ENCODE results near the gene CLIC4.
A peak's percentile ranks its signal among the peaks of the same experiment; 100 is the strongest.
"Not testable (repeated sequence)": the region's sequence is repeated elsewhere in the genome, so short reads cannot be mapped to it uniquely, and the experiment has no call there.

CLIC4 gene

DNA sequence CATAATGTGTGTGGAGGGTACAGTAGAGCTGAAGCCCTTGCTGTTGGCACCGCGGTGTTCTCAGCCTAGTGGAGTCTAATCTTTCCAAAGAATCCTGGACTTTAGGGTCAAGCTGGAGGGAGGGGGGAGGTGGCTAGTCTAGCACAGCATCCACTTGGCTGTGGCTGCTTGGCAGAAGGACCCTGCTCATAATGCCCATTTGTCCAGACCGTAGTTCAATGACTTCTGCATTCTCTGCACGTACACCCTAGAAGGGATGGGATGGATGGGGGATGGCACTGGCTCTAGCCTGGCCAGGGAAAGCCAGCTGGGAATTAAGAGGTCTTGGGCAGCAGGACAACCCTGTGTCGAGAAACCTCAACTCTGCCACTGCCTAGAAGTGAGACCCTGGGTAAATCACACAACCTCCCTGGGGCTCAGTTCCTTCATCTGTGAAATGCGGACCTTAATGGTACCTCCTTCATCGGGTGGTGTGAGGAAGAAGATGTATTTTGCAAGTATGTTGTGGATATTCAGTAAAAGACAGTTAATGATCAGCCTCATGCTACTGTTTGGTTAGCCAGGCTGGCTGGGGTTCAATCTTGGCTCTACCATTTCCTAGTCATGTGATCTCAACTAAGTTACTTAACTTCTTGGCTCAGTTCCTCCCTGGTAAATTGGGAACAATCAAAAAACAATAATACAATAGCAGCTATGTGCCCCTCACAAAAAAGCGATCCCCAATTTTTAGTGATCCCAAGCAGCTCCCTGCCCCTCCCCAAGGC lies 27.2 kb upstream of the CLIC4 start:
- no peak for DNase-seq (ENCODE audit: low spot score)

DNA sequence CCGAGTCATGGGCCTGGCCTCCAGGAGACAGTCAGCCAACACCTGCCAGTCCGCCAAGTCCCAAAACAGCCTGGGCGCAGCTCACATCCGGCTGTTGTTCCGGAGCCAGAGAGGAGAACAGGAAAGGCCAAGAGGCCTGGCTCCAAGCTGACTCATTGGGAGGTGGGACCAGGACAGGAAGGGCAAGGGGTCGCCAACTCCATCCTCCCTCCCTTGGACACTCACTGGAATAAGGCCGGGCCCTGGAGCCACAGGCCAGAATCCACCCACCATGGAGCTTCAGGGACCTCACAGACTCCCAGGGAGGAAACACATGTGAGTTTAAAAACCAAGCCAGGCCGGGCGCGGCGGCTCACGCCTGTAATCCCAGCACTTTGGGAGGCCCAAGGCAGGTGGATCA lies 25.1 kb upstream of the CLIC4 start:
- no peak for DNase-seq (ENCODE audit: low spot score)

DNA sequence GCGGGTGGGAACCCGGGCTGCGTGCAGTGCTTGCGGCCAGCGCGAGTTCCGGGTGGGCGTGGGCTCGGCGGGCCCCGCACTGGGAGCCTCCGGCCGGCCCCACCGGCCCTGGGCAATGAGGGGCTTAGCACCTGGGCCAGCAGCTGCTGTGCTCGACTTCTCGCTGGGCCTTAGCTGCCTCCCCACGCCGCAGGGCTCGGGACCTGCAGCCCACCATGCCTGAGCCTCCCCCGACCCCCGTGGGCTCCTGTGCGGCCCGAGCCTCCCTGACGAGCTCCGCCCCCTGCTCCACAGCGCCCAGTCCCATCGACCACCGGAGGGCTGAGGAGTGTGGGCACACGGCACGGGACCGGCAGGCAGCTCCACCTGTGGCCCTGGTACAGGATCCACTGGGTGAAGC lies 23.7 kb upstream of the CLIC4 start:
- DNase-seq (ENCODE audit: low spot score) = no peak

DNA sequence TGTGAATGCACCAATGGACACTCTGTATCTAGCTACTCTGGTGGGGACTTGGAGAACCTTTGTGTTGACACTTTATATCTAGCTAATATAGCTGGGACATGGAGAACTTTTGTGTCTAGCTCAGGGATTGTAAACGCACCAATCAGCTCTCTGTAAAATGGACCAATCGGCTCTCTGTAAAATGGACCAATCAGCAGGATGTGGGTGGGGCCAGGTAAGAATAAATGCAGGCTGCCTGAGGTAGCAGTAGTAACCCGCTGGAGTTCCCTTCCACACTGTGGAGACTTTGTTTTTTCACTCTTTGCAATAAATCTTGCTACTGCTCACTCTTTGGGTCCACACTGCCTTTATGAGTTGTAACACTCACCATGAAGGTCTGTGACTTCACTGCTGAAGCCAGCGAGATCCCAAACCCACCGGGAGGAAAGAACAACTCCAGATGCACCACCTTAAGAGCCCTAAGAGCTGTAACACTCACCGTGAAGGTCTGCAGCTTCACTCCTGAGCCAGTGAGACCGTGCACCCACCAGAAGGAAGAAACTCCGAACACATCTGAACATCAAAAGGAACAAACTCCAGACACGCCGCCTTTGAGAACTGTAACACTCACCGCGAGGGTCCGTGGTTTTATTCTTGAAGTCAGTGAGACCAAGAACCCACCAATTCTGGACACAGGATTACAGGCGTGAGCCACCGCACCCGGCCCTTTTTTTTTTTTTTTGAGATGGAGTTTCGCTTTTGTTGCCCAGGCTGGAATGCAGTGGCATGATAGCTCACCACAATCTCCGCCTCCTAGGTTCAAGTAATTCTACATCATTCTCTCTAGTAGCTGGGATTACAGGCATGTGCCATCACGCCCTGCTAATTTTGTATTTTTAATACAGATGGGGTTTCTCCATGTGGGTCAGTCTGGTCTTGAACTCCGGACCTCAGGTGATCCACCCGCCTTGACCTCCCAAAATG lies 22.9 kb upstream of the CLIC4 start:
- DNase-seq (ENCODE audit: low spot score) = not testable (repeated sequence)

DNA sequence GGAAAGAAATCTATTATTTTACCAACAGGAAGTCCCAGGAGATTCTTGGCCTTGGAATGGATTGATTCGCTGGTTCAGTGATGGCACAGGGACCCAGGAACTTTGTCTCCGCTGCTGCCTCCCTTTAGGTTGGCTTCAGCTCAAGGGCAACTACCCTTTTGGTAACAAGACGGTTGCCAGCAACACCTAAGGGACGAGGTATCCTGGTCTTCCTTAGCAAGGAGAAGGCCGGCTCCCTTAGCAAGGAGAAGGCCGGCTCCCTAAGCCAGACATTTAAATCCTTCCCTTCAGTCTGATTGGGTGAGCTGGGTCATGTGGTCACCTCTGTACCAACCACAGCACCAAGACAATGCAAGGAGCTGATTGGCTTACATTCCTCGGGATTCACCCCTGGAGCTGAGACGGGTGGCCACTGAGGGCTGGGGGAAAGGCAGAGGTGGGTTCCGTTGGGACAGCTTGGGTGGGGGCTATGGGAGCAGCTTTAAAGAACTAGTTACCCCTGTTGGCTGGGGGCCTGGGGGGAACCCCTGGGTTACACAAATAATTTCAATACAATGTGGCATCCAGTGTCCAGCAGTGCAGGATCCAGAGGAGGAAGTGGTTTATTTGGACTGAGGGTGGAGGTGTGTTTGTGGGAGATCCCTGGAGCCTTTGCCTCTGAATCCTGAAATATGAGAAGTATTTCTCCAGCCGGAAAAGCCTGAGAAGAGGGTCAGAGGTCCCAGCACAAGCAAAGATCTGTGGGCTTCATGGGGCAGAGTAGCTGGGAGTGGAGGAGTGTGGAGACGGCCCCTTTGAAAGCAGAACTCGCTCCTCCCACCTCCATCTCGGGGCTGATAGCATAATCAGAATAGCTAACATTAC lies 20.7 kb upstream of the CLIC4 start:
- no peak for DNase-seq (ENCODE audit: low spot score)

DNA sequence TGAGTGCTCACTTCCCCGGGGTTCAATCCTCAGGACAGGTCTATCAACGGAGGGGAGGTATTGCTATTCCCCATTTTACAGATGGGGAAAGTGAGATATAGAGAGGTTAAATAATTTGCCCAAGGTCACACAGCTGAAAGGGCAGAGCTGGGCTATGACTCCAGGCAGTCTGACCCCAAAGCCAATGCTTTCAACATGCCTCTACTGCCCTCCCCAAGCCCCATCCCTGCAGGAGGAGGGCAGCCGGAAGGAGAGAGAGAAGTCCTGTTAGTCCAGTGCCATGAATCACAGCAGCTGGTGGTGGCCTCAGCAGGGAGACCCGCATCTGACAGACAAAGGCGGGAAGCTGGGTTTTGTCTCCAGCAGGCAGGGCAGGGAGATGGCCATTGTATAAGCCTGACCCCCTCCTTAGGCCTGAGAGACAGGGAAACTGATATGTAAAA lies 20.0 kb upstream of the CLIC4 start:
- DNase-seq (ENCODE audit: low spot score) = no peak

DNA sequence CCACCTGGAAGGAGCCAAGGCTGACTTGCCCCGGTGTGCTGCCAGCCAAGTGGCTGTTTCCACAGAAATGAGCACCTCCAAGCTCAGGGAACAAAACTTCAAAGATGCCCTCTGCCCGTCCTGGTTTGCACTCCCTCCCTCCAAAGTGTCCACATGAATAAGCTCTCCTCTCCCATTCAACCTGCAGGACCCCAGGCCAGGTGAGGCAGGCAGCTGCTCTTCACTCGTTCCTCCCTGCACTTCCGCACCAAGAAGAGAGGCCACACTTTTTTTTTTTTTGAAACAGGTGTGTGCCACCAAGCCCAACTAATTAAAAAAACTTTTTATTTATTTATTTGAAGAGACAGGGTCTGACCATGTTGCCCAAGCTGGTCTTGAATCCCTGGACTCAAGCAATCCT lies 18.5 kb upstream of the CLIC4 start:
- no peak for DNase-seq (ENCODE audit: low spot score)

DNA sequence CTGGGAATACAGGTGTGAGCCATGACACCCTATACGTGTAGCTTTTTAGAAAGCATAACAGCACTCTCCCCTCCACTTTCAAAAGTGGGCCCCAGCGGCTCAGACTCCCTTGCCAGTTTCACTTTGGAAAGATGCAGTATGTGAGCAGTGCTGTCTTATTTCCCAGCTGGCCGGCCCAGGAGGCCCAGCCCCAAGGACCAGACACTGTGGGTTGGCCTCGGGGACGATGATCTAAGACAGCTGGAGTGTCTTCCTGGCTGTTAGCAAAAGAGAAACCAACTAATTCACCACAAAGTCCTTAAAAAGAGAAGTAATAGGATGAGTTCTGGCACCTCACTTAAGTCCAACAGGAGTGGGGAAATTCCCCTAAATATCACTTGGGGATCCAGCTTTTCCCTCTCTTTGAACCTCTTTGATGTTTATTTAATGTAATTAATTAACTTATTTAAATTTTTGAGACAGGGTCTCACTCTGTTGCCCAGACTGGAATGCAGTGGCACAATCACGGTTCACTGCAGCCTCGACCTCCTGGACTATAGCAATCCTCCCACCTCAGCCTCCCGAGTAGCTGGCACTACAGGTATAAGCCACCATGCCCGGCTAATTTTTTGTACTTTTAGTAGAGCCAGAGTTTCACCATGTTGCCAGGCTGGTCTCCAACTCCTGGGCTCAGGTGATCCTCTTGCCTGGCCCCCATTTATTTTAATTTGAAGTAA lies 17.6 kb upstream of the CLIC4 start:
- DNase-seq (ENCODE audit: low spot score) = peak; percentile 30

DNA sequence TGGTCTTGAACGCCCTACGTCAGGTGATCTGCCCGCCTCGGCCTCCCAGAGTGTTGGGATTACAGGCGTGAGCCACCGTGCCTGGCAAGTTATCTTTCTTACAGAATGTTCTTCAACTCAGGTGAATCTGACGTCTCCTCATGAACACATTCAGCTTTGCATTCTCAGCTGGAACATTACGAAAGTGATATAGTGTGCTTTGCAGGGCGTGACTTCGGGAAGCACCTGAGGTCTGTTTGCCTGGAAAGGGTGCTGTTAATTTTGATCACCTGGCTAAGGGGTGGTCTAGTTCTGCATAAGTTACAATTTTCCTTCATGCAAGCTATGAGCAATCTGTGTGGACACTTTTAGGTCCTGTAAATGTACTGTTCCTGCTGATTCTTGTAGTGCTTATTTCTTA lies 16.3 kb upstream of the CLIC4 start:
- DNase-seq (ENCODE audit: low spot score) = no peak

DNA sequence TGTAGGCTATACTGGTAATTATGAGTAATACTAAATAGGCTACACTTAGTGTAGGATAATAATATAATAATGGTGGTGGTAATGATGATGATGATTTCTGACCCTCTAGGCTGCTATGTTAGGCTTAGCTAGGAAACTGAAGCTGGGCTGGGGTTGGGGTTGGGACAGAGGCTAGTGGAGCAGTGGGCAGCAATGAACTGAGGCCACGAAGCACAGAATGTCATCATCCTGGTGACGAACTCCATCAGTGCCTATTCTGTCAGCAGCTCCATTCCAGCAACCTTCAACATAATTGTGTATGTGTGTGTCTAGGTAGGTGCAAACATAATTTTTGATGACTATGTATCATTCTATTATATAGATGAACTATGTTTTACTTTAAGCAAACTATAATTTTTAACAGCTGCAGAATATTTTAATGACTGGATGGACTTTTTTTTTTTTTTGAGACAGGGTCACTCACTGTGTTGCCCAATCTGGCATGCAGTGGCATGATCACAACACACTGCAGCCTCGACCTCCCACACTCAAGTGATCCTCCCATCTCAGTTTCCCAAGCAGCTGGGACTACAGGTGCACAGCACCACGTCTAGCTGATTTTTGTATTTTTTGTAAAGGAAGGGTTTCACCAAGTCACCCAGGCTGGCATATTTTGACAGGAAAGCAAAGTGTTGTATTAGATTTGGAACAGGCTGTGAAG lies 12.9 kb upstream of the CLIC4 start:
- no peak for DNase-seq (ENCODE audit: low spot score)

DNA sequence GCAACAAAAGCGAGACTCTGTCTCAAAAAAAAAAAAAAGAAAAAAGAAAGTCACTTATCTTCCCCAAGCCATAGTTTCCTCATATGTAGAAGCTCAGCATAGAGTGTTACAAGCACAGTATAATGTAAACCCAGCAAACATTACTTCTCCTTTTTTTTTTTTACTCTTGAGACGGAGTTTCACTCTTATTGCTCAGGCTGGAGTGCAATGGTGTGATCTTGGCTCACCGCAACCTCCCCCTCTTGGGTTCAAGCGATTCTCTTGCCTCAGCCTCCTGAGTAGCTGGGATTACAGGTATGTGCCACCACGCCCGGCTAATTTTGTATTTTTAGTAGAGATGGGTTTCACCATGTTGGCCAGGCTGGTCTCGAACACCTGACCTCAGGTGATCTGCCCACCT lies 11.9 kb upstream of the CLIC4 start:
- DNase-seq (ENCODE audit: low spot score) = not testable (repeated sequence)

DNA sequence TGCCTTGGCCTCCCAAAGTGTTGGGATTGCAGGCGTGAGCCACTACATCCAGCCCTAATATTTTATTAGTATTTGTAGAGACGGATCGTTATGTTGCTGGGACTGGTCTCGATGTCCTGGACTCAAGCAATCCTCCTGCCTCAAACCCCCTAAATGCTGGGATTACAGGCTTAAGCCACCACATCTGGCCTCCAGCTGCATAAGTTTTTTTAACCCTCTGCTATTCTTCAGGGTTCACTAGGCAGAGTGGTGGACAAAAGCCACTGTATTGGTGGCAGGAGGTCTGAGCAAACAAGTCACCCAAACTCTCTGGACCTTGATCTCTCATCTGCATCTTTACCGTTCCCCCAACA lies 10.1 kb upstream of the CLIC4 start:
- no peak for DNase-seq (ENCODE audit: low spot score)

DNA sequence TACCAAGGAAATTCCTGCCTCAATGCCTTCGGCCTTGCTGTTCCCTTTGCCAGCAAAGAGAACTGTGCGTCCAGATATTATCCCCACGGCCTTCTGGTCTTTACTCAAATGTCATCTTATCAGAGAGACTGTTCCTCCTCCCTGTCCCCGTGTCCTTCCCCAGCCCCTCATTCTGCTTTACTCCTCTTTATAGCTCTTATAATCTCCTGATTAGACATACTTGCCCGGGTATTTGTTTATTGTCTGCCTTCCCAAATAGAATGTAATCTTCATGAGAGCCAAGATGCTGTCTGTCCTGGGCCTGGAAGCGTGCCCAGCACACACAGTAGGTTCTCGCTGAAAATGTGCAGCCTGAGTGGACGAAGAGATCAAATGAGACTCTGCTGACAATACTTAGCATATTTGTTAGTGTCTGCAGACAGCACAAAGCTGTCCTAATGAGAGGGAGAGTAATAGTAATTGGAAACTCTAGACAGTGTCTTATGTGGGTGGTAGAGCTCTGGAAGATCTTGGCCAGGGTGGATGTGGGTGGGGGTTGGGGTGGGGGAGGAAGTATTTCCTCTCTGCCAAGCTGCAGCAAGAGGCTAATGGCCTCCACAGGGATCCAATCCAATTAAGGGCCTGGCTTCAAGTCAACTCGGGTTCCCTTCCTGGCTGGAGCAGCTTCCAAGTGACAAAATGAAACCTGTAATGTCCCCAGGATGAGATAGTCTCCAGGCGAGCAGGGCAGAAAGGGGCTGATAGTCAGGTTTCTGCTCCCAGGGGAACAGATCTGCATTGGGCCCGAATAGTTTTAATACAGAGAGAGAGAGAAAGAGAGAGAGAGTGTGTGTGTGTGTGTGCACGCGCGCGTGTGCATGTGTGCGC lies 9.5 kb upstream of the CLIC4 start:
- DNase-seq (ENCODE audit: low spot score) = no peak

DNA sequence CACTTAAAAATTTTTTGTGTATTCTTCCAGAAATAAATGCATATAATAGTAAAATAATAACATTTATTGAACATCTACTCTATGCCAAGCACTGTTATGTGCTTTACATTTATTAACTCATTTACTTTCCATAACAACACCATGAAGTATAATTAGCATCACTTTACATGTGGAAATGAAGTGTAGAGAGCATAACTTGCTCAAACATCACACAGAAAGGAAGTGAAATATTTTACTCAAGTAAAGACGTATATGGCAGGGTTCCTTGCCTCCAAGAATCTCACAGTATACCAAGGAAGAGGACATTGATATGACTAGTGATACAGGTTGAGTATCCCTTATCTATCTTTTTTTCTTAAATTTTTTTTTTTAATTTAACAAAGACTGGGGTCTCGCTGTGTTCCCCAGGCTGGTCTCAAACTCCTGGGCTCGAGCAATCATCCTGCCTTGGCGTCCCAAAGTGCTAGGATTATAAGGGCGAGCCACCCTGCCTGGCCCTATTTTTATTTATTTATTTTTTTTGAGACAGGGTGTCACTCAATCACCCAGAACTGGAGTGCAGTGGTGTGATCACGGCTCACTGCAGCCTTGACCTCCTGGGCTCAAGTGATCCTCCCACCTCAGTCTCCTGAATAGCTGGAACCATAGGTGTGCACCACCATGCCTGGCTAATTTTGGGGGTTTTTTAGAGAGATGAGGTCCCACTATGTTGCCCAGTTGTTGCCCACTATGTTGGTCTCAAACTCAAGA lies 7.7 kb upstream of the CLIC4 start:
- no peak for DNase-seq (ENCODE audit: low spot score)

DNA sequence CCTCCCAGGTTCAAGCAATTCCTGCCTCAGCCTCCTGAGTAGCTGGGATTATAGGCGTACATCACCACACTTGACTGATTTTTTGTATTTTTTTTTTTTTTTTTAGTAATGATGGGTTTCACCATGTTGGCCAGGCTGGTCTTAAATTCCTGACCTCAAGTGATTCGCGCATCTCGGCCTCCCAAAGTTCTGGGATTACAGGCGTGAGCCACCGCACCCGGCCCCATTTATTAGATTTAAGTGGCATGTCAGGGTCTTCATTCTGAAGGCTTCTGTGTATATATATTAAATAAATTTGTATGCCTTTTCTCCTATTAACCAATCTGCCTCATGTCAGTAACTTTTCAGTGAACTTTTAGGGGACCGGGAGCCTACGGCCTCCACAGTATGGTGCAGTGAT lies 6.0 kb upstream of the CLIC4 start:
- DNase-seq (ENCODE audit: low spot score) = no peak

DNA sequence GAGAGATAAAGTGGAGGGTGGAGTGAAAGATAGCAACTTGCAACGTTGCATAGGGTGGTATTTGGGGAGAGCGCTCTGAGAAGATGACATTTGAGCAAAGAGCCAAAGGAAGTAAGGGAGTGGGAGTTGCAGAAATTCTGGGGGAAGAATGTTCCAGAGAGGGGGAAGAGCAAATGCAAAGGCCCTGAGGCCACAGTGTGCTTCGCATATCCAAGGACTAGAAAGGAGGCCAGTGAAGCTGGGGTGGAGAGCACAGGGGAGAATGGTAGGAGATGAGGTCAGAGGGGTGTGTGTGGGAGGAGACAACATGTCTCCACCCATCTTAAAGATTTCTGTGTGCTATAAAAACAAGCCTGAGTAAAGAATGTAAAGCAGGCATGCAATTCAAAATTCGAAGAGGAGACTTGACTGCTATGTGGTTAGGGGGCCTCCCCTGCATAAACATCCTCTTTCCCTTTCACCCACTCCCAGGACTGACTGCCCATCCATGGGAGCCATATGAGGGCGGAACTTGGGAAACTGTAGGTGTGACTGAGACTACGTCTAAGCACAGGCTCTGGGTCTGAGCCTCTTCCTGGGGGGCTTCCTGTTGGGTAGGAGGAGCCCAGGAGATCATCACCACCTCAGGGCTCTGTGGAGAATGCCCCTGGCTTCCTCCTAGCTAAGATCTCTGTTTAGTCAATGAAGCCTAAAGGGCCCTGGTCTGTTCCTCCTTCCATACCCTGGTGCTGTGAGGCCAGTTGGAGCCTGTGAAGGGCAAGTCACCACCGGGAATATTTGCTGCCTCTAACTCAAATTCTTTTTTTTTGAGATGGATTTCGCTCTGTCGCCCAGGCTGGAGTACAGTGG lies 2.9 kb upstream of the CLIC4 start:
- DNase-seq (ENCODE audit: low spot score) = no peak

DNA sequence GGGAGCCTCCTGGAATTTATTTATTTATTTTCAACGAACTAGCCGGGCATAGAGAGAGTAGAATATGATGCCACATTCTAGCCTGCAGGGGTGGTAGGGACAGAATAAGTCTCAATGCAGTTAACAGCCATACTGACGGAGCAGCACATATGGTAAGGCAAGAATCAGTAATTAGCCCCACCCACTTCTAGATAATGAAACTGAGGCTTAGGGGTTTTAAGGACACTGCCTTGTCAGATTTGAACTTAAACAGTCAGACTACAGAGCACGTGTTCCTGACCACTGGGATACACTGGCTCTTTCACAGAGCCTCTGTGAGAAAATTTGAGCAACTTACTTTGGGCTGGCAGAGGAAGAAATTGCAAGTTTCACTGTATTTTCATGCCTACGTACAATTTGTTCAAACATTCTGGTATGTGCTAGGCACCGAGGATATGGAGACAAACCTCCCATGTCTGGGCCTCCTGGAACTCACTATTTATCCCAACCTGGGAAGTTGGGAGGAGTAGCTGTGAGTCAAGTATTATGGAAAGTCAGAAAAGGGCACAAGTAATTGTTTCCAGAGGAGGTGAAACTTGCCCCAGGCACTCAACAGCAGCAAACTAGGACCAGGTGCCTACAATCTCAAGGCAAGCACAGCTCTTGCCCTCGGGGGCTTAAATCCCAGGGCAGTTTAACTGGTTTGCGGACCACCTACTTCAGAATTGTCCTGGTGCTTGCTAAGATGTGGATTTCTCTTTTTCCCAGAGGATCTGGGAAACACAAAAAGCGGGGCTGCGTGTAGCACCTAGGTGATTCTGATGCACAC lies 1.6 kb upstream of the CLIC4 start:
- DNase-seq (ENCODE audit: low spot score) = peak; percentile 47
